GM12801 (cell line): Measurements from ENCODE around the gene SEMA6B.

Experiments used
- TF ChIP-seq, protein P1 (sequence below): IDR thresholded peaks from one replicate; pipeline ENCODE4 v1.5.1; 2011; ENCODE audit warnings: control low read depth; ENCODE audit not compliant: insufficient read length; ENCODE audit errors: extremely low read depth

SEMA6B gene

DNA sequence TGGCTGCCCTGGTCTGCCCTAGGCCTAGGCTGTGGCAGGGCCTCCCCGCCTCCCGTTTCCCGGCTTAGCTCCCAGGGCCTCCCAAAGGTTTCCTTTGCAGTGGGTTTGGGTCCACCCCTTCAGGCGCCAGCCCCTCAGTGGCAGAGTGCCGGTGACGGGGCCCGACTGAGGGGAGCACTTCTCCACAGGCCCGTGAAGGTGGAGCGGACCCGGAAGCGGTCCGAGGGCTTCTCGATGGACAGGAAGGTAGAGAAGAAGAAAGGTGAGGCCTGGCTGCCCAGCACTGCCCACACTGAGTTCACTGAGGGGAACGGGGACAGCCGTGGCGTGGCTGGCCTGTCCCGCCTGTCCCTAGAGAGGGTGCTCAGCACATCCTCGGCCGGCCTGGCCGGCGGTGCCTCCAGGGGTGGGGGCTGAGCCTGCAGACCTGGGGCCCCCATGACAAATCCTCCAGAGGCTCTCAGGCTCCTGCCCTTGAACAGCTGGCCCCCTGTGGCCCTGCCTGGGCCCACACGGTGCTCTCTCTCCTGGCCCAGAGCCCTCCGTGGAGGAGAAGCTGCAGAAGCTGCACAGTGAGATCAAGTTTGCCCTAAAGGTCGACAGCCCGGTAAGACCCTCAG lies 61.6 kb downstream of the SEMA6B start:
- TF ChIP-seq, protein P1, sequence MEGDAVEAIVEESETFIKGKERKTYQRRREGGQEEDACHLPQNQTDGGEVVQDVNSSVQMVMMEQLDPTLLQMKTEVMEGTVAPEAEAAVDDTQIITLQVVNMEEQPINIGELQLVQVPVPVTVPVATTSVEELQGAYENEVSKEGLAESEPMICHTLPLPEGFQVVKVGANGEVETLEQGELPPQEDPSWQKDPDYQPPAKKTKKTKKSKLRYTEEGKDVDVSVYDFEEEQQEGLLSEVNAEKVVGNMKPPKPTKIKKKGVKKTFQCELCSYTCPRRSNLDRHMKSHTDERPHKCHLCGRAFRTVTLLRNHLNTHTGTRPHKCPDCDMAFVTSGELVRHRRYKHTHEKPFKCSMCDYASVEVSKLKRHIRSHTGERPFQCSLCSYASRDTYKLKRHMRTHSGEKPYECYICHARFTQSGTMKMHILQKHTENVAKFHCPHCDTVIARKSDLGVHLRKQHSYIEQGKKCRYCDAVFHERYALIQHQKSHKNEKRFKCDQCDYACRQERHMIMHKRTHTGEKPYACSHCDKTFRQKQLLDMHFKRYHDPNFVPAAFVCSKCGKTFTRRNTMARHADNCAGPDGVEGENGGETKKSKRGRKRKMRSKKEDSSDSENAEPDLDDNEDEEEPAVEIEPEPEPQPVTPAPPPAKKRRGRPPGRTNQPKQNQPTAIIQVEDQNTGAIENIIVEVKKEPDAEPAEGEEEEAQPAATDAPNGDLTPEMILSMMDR: no peak

DNA sequence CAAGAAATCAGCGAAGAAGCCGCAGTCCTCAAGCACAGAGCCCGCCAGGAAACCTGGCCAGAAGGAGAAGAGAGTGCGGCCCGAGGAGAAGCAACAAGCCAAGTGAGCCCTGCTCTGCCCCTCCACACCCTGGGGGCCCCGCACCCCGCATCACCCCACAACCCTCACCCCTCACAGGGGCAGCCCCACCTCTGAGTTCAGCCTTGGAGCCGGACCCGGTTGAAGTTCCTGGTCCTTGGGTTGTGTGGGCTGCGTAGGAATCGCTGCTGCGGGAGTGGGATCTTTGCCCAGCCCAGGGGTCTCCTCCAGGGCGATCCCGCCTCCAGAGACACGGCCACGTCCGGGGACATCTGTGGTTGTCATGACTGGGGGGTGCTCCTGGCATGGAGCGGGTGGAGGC lies 63.2 kb downstream of the SEMA6B start:
- TF ChIP-seq, protein P1: no peak

DNA sequence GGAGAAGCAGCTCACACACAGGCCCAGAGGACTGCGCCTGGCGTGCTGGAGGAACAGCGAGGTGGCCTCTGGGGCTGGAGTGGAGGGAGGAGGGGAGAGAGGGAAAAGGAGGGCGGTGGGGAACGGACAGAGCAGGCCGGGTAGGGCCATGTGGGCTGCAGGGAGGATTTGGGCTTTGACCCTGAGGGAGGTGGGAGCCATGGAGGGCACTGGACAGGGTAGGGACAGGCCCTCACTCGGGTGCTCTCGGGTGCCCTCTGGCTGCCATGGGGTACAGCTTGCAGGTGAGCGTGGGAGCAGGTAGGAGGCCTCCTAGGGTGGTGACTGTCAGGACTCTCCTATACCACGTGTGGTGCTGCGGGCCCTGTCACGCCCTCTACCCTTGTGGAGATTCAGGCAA lies 64.0 kb downstream of the SEMA6B start:
- TF ChIP-seq, protein P1: no peak

DNA sequence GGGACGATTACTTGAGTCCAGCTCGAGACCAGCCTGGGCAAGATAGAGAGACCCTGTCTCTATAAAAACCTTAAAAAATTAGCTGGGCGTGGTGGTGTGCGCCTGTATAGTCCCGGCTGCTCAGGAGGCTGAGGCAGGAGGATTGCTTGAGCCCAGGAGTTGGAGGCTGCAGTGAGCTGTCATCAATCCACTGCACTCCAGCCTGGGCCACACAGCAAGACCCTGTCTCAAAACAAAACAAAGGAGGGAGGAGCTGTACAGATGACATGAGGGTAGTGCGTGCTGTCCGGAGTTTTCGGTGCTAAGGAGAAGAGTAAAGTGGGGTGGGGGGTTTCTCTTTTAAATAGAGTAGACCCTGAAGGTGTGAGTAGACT lies 64.8 kb downstream of the SEMA6B start:
- TF ChIP-seq, protein P1: no peak

DNA sequence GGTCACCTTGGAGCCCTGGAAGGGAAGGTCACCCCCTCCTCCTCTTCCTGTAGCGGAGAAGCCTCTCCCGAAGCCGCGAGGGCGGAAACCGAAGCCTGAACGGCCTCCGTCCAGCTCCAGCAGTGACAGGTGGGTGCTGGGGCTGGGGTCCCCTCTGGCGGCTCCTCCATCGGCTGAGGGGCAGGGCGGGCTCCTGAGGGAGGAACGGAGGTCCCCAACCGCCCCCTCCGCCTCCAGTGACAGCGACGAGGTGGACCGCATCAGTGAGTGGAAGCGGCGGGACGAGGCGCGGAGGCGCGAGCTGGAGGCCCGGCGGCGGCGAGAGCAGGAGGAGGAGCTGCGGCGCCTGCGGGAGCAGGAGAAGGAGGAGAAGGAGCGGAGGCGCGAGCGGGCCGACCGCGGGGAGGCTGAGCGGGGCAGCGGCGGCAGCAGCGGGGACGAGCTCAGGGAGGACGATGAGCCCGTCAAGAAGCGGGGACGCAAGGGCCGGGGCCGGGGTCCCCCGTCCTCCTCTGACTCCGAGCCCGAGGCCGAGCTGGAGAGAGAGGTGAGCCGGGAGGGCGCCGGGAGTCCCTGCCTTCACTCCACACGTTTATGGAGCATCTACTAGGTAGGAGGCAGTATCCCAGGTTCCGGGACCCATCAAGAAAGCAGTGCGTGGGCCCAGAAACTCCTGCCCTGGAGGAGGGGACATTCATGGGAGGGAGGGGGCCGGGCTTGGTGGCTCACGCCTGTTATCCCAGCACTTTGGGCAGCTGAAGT lies 65.4 kb downstream of the SEMA6B start:
- TF ChIP-seq, protein P1: no peak

DNA sequence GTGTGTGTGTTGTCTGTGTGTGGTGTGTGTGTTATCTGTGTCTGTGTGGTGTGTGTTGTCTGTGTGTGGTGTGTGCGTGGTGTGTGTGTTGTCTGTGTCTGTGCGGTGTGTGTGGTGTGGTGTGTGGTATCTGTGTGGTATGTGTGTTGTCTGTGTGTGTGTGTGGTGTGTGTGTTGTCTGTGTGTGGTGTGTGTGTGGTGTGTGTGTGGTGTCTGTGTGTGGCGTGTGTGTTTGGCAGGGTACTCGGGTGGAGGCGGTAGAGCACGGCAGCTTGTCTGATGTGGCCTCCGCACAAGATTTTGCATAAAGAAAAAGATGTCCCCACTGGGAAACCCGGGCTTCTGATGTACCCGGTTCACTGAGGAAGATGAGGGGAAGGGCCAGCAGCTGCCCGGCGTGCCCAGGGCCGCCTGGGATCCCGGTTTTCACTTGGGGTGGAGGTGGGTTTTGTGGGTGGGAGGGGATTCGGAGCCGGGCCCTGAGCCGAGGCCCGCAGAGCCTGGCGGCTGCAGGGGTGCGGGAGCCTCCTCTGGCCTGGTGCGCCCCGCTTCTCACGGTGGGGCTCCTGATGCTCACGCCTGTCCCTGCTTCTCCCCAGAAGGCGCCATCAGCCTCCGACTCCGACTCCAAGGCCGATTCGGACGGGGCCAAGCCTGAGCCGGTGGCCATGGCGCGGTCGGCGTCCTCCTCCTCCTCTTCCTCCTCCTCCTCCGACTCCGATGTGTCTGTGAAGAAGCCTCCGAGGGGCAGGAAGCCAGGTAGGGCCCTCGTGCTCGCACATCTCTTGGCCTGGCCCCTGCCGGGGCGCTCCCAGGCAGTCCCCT lies 66.2 kb downstream of the SEMA6B start:
- TF ChIP-seq, protein P1: no peak
